GM19099 (cell line): ENCODE data around the gene LPP.

Source experiments
- POLR2A ChIP-seq: IDR thresholded peaks from 3 replicates; pipeline ENCODE4 v1.6.1; 2011; ENCODE audit warnings: low read depth; ENCODE audit not compliant: insufficient read length; ENCODE audit errors: extremely low read depth

The LPP gene

DNA sequence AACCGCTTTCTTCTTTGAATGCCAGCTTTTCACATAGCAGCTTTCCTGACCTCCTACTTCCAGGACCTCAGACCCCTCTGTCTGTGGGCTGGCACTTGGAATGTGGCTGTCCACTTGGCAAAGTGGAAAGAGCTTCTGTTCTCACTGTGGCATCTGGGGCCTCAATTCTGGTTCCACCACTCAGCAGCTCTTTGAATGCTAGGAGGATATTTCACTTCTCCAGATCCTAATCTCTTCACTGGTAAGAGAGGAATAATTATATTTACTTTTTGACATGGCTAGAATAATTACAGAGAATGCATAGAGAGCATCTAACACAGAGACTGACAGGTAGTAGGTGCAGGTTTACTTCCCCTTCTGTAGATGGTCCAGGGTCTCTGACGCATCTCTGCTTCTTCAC, 405.9 kb downstream of the LPP start:
- no peak for TF ChIP-seq POLR2A

DNA sequence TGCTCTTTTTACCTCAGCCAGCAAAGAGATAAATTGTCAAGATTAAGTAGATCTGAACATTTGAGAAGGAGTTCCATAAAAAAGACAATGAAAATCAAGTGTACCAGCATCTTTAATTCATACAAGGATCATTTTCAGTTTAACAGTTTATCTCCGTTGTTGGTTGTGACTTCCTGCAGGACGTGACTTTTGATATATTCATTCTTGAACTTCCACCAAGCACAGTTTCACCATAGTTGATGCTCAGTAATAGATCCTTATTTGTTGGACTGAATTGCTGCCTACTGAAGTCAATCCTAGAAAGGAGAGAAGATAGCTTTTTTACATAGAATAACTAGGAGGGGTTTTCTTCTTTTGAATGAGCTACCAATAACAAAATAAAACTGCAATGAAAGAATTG, 408.2 kb downstream of the LPP start:
- TF ChIP-seq POLR2A = no peak

DNA sequence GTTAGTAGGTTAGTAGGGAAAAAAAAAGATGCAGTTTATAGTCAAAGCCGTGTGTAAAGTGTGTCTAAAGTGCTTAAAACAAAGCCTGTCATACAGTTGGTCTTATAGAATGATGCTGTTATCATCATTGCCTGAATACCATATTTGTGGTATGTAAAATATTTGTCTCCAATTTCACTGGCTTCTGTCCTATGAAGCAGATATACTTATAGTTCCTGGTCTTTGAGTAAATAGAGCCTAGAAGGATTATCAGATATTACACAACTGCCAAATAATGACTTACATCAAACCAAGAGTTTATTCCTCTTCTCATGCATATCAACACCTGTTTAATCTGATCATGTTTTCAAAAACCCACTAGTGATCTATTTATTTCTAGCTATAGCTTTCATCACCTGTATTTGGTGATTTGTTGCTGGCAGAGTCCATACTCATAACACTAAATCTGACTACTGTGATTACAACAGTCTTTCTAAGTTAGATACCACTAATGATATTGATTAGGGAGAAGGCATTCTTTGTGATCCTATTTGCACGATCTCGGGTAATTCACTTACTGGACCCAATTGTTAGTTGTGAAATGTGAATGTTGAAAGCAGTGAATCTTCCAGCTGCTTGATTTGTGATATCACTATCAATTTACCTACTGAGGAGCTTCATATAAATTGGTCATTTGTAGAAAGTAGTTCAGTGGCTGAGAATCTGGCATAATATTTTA, 413.7 kb downstream of the LPP start:
- no peak for TF ChIP-seq POLR2A

DNA sequence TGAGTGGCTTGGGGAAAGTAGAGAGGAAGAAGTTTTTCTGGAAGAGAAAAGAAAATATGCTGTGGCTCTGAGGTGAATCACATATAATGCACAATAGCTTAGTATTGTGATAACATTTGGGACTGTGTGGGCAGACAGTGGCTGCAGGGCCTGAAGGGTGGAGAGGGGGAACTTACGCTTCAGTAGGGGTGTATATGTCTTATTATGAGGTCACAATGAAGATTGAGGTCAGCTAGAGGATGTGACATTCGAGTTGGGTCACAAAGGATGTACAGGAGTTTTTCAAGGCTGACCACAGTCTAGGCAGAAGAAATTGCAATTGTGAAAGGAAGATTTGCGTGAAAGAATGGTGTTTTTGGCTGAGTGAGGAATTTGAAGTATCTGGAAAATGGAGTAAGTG, 414.8 kb downstream of the LPP start:
- TF ChIP-seq POLR2A = no peak

DNA sequence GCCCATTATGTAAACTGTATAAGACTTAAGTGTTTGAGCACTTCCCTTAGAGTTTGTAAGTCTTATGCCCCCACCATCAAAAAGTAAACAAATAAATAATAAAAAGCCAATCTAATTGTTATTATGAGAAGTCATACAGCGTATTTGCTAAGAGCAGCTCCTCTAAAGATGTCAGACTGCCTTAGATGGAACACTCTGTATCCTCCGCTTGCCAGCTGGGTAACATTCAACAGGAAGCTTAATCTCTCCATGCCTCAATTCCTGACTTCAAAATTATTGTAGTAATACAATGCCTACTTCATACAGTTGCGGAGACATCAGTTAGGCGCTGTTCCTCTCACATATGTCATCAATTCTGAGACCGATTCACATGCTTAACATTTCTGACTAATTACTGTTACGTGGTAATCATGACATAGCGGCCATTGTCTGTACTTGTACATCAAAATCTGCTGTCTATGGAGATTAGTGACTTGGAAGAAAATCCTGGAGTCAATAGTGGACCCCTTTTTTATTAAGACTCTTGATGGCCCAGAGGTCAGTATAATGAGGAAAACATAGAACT, 417.7 kb downstream of the LPP start:
- no peak for TF ChIP-seq POLR2A

DNA sequence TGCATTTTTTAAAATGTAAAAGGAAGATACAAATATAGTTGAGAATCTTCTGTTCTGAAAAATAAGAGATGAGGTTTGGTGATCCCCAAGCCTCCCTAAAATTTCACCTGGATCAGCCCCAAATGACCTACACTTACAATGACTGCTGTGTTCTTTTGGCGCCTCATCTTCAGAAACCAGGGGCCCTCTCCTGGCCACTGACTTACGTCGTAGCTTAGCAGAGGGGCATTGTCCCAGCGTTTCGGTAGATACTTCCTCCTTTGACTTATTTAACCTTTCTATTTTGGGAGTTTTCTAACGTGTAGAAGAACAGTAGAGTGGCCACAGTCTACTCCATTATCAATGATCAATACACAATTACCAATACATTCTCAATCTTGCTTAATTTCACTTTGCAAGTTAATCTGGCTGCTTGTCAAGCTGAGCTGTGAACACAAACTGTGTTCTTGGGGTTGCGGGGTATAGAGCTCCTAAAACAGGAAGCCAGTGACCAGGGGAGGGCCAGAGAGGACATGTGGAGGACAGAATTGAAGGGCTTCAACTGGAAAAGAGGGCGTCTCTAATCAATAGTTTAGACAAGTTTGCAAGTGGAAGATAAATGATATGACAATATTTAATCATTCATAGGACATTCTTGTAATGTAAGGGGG, 419.5 kb downstream of the LPP start:
- no peak for TF ChIP-seq POLR2A

DNA sequence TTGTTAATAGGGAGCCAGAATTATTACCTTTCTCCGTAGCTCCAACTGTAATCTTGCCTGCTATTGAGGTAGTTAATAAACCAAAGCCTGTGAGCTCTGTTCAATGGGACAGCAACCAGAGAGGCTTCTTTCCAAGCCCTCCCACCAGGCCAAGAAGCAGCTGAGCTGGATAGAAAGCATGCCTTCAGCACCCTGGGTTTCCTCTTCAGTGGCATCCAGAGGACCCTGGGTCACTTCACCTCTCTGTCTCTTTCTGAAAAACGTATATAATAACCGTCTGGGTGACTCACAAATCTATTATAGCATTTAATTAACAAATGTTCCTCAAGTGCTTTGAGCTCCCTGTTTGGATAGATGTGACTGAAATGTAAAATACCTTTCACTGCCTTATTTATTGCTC, 420.0 kb downstream of the LPP start:
- TF ChIP-seq POLR2A = no peak

DNA sequence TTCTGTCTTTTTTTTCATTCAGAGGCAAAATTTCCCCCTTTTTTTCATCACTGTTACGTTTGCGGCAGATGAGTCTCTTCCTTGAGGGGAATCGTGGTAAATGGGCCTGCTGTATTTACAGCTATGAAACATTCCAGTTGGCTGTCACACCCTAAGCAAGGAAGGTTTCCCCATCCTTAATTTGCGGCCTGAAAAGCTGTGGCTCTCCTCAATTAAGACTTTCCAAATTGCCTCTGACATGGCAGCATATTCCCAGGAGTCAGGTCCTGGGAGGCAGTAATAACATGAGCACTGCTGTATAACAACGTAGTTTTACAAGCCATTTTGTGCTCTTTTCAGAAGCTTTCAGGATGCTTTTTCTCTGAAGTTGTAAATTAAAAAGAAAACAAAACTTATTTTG, 420.9 kb downstream of the LPP start:
- no peak for TF ChIP-seq POLR2A

DNA sequence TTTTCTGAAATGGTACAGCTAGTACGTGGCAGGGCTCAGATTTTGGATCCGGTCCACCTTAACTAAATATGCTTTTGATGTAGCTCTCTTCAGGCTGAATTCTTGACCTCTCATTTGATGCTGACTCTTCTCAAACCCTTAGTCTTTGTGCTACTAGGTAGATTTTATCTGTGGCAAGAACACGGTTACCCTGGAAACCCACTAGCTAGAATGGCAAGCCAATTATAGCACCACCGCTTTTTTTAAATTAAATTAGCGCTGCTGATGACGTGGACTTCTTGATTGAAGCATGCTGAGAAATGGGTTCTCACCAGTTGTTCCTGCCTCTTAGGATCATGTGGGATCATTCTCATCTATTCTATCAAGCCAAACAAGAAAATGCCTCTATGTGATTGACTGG, 421.5 kb downstream of the LPP start:
- TF ChIP-seq POLR2A = no peak

DNA sequence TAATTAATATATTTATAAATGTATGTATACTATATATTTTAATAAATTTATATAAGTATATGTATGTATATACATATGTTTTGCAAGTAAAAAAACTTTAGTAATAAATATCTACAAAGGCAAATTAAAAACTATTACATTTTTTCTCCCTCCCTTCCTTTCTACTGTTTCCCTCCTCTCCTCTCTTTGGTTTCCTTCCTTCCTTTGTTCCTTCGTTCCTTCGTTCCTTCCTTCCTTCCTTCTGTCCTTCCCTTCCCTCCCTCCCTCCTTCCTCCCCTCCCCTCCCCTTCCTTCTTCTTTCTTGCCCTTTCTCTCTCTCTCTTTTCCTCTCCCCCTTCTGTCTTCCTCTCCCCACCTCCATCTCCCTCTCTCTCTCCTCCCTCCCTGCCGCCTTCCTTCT, 423.6 kb downstream of the LPP start:
- TF ChIP-seq POLR2A = no peak

DNA sequence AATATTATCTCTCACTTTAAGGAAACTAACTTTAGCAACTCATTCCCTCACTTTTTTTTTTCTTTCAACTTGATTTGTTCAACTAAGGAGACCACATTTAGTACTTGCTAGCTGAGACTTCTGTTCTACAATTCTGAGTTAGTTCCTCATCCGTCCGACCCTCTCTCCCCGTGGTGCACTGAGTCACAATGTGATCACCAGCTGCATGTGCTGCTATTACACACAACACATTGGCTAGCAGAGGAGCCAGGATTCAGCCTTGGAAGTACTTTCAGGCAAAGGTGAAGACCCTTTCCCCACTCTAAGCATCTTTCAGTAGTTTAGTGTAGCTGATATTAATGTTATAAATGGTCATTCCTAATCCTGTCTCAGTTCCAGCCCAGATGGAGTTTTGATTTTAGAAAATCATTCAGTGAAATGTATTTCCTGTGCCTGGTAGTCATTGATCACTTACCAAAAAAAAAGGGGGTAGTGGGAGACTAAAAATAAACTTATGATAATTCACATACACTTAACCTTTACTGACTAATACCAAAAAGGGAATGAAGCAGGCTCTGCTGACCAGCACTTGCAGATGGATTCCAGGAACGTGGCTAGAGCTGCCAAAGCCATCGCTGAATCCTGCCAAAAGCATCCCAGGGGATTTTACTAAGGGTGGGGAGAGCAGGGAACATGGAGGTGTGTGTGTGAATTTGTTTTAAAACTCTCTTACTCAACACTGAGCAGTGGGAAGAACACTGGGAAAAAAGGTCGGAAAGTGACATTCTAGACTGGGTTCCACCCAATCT, 424.8 kb downstream of the LPP start:
- TF ChIP-seq POLR2A = no peak

DNA sequence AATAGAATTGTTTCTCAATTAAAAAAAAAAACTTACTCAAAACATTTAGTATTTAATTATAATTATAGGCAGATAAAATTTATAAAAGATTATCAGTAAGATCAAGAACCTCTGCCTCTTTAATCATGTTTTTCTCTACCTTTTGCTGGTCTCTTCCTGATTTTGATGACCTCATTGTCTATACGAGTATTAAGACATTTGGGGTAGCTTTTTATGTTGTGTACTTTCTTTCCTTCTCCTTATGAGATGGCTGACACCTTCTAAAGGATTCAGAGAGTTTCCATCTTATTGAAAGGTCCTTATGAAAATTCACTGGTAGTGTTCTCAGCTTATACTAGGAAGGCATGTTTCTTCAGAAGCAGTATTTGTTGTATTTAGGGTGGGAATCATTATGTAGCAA, 426.3 kb downstream of the LPP start:
- no peak for TF ChIP-seq POLR2A

DNA sequence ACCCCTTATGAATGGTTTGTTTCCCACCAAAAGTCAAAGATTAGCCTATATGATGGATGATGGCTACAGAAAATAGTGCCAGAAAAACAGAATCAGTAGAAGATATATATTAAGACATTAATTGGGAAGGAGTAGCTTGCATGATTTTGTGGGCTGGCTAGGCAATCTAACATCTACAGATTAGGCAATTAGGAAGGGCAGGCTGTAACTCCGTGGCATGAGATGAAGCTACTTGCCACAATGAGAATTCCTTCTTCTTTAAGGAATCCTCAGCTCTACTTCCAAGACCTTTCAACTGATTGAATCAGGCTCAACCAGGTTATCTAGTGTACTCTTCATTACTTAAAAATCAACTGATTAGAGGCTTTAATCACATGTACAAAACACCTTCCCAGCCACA, 426.7 kb downstream of the LPP start:
- TF ChIP-seq POLR2A = no peak

DNA sequence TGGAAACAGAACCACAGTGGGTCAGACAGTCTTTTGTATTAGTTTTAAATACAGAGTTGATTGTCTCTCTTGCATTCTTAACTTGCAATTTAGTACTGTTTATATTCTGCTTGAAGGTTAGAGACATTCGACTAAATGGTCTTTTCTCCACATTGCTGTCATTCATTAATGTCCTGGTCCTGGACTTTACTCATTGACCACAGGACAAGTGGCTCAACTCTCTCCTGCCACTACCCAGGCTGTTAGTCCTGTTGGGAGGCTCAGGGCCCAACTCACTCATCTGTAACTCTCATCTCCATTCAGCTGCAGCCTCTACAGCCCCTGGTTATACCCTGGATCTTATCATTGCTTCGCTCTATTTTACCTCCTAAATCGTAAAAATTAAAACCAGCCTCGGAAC, 427.4 kb downstream of the LPP start:
- TF ChIP-seq POLR2A = no peak

DNA sequence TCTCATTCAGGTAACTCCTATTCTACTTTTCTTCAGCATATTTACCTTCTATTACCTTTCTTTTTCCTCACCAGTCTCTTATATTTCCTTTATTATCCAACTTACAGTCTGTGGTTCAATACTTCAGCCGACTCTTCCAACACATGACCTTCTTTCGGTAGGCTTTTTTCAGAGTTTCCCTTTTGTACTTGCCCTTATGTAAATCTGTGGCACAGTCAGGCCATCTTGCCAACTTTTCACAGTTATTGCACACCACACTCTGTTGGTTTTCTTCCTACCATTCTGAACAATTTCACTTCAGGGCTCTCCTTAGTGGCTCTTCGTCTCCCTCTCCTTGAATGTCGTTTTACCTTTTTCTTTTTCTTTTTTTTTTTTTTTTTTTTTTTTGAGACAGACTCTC, 427.8 kb downstream of the LPP start:
- no peak for TF ChIP-seq POLR2A

DNA sequence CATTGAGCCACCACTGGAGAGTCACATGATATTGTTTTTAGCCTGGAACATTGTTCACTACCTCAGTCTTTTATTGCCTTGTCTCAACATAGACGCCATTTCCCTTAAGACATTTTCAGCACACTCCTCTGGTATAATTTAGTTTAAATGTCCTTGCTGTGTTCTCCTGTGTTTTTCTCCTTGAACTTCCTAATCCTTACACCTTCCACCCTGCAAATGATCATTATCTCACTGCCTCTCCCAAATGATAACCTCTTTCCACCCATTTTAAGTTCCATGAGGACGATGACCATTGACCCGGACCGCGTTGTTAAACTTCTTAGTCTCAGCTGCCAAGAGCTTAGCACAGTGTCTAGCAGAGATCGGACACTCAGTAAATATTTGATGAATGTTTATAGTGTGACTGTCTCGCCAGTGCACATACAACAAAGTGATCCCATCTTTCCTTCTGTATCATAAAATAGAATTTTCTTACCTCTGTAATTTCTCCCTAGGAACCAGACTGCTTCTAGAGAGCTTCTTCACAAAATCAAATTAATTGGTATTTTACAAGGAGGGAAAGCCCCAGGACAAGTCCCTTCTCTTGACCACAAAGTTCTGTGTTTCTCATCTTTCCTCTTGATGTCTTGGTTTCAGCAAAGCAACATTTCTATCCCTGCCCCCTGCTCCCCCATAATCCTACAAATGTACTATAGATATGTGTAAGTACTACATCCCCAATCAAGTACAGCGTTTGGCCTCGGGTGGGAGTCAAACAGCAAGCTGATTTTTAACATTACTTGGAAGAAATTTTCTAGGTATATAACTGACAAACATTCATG, 429.6 kb downstream of the LPP start:
- TF ChIP-seq POLR2A = no peak

DNA sequence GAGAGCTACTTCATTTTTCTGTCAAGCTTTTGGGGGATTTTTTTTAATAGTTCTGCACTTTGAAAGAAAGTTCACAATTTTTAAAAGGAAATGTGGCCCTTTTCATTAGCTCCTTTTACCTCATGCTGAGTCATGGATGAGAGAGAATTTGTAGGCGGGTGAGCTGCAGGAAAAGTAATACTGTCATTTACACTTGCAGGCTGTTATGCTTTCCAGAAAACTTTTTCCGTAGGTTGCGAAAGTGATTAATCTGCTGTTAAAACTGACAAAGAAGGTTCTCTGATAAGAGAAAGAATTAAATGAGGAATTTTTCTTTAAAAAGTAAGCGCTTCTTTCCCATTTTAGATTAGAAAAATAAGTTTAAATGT, 430.2 kb downstream of the LPP start:
- no peak for TF ChIP-seq POLR2A
